Caco-2 (cell line): Measurements from ENCODE around the gene FOXI1. TPM values are rescaled to one million over a fixed set of nuclear protein-coding genes. Genes with fewer than 3 reads are reported as not detected.

Experiments used
- Bru-seq: library from RNA; stranded (reverse); fragments of 400-500 nt; gene quantifications from one replicate; lab custom pipeline; 2021; lab: Mats Ljungman, UMichigan
- BruChase-seq, 2 experiments: library from RNA; stranded (reverse); fragments of 400-500 nt; gene quantifications; one replicate each; lab custom pipeline; 2021; lab: Mats Ljungman, UMichigan
- BruUV-seq: library from RNA; stranded (reverse); fragments of 400-500 nt; replicated peaks from 2 replicates; lab custom pipeline; 2021; lab: Mats Ljungman, UMichigan
- CTCF ChIA-PET: fragments of 300-600 bp; sonication (Branson Sonifier 250); formaldehyde crosslinking; loops from one replicate; lab custom pipeline; 2022; ENCODE audit warnings: antibody characterized with exemption; lab: Charles Lee
- POLR2A ChIA-PET: fragments of 300-600 bp; sonication (Branson Sonifier 250); formaldehyde crosslinking; loops from one replicate; lab custom pipeline; 2022; ENCODE audit warnings: antibody characterized with exemption; lab: Charles Lee
- DNase-seq, 2 experiments: peaks; one replicate each; pipeline versions ENCODE4 v3.0.0 to v3.0.0-alpha.2; 2020 to 2022
- H3K27me3 ChIP-seq: replicated peaks from 2 replicates; pipeline ENCODE4 v1.6.0; 2011; ENCODE audit warnings: low read length; ENCODE audit not compliant: control insufficient read depth, insufficient read depth
- H3K36me3 ChIP-seq: 2 replicates; pipeline ENCODE4 v1.5.1; 2011; ENCODE audit warnings: low read length; ENCODE audit not compliant: control insufficient read depth, insufficient read depth
- H3K4me1 ChIP-seq: fragments of 250-450 bp; sonication (Bioruptor Pico); 2 replicates; pipeline ENCODE4 v1.5.1; 2020; ENCODE audit warnings: mild to moderate bottlenecking
- H3K4me3 ChIP-seq: 2 replicates; pipeline ENCODE4 v1.5.1; 2011; ENCODE audit warnings: low read depth, mild to moderate bottlenecking, control low read depth, low read length
- H3K9me3 ChIP-seq: fragments of 250-450 bp; sonication (Bioruptor Pico); 2 replicates; pipeline ENCODE4 v1.5.1; 2020; ENCODE audit warnings: mild to moderate bottlenecking, moderate library complexity
- H3K27ac Mint-ChIP-seq: one replicate; pipeline ENCODE4 v1.8.0; 2022; ENCODE audit warnings: mixed read lengths; ENCODE audit not compliant: unreplicated experiment
- H3K27me3 Mint-ChIP-seq: one replicate; pipeline ENCODE4 v1.8.0; 2022; ENCODE audit warnings: mixed read lengths; ENCODE audit not compliant: insufficient read depth, unreplicated experiment
- H3K36me3 Mint-ChIP-seq: one replicate; pipeline ENCODE4 v1.8.0; 2022; ENCODE audit warnings: mild to moderate bottlenecking, mixed read lengths; ENCODE audit not compliant: insufficient read depth, unreplicated experiment
- H3K4me1 Mint-ChIP-seq: one replicate; pipeline ENCODE4 v1.8.0; 2022; ENCODE audit warnings: low read depth, mixed read lengths; ENCODE audit not compliant: unreplicated experiment
- H3K4me3 Mint-ChIP-seq: one replicate; pipeline ENCODE4 v1.8.0; 2022; ENCODE audit warnings: mild to moderate bottlenecking, moderate library complexity, mixed read lengths; ENCODE audit not compliant: unreplicated experiment
- H3K9me3 Mint-ChIP-seq: one replicate; pipeline ENCODE4 v1.8.0; 2022; ENCODE audit warnings: mixed read lengths; ENCODE audit not compliant: unreplicated experiment
- intact Hi-C: fragments of 100-400 bp; cut with micrococcal nuclease; formaldehyde crosslinking; loops from one replicate; pipeline ENCODE4 v1.10.0; 2022; ENCODE audit not compliant: unreplicated experiment
- long read RNA-seq: library from polyadenylated mRNA; stranded (forward); transcript quantifications from one replicate; pipeline ENCODE4 v2.0.0, GENCODE V29; 2022
- total RNA-seq: library from RNA; stranded (reverse); gene quantifications from 2 replicates; pipeline ENCODE4 v1.2.3, GENCODE V29; 2022
- TF ChIP-seq, protein P1 (sequence below), 2 experiments: fragments of 200-600 bp in 1 of 2; IDR thresholded peaks; 1 replicate in 1 of 2; 2 replicates in 1 of 2; pipeline versions ENCODE4 v1.5.1 to v1.8.0; 2011 to 2022; ENCODE audit warnings: antibody characterized with exemption in 1 of 2, control low read depth in 1 of 2, inconsistent platforms in 1 of 2, low read depth in 1 of 2, low read length in 1 of 2, mild to moderate bottlenecking in 1 of 2, moderate library complexity in 1 of 2; ENCODE audit not compliant: insufficient read depth in 1 of 2, severe bottlenecking in 1 of 2, unreplicated experiment in 1 of 2

Gene FOXI1
- total RNA-seq (0.14 and 0.39 TPM in 2 replicates), Bru-seq, nascent RNA (percentile 13 among the genes with signal in this experiment), BruChase-seq, experiment 1, labeled RNA remaining after a 2-hour chase (percentile 23 among the genes with signal in this experiment), BruChase-seq, experiment 2, labeled RNA remaining after a 6-hour chase (not detected)
- long read RNA-seq = 0 reads

- Mint-ChIP-seq H3K36me3 (no peaks in the 10 kb centered on the region), H3K4me1 (peaks cover 7% of the 10 kb centered on the region), H3K27ac (no peak within 1 kb of the TSS), H3K9me3 (no peaks in the 10 kb centered on the region), H3K4me3 (peak within 1 kb of the TSS; percentile 23), H3K27me3 (peaks cover 11% of the 10 kb centered on the region)
- ChIA-PET CTCF (no interaction called here), POLR2A (no interaction called here)
- DNase-seq = no peak
- Histone ChIP-seq H3K27me3 (no peaks in the 10 kb centered on the region), H3K4me1 (no peaks in the 10 kb centered on the region), H3K4me3 (no peak within 1 kb of the TSS), H3K36me3 (no peaks in the 10 kb centered on the region), H3K9me3 (no peaks in the 10 kb centered on the region)
- intact Hi-C loops = no loop called here
- TF ChIP-seq, protein P1, sequence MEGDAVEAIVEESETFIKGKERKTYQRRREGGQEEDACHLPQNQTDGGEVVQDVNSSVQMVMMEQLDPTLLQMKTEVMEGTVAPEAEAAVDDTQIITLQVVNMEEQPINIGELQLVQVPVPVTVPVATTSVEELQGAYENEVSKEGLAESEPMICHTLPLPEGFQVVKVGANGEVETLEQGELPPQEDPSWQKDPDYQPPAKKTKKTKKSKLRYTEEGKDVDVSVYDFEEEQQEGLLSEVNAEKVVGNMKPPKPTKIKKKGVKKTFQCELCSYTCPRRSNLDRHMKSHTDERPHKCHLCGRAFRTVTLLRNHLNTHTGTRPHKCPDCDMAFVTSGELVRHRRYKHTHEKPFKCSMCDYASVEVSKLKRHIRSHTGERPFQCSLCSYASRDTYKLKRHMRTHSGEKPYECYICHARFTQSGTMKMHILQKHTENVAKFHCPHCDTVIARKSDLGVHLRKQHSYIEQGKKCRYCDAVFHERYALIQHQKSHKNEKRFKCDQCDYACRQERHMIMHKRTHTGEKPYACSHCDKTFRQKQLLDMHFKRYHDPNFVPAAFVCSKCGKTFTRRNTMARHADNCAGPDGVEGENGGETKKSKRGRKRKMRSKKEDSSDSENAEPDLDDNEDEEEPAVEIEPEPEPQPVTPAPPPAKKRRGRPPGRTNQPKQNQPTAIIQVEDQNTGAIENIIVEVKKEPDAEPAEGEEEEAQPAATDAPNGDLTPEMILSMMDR (IDR thresholded peaks at IDR 0.05; ENCODE audit: insufficient read depth in 1 of 2, low read depth in 1 of 2, low read length in 1 of 2, severe bottlenecking in 1 of 2, unreplicated experiment in 1 of 2) = no peak
- BruUV-seq = no TSS peak
Measured at GRCh38 chr5:170105642-170106611, at the start of gene FOXI1. TSS of gene FOXI1 (plus strand) at chr5:170105897. CDS start at chr5:170105958, 61 bp downstream.

DNA sequence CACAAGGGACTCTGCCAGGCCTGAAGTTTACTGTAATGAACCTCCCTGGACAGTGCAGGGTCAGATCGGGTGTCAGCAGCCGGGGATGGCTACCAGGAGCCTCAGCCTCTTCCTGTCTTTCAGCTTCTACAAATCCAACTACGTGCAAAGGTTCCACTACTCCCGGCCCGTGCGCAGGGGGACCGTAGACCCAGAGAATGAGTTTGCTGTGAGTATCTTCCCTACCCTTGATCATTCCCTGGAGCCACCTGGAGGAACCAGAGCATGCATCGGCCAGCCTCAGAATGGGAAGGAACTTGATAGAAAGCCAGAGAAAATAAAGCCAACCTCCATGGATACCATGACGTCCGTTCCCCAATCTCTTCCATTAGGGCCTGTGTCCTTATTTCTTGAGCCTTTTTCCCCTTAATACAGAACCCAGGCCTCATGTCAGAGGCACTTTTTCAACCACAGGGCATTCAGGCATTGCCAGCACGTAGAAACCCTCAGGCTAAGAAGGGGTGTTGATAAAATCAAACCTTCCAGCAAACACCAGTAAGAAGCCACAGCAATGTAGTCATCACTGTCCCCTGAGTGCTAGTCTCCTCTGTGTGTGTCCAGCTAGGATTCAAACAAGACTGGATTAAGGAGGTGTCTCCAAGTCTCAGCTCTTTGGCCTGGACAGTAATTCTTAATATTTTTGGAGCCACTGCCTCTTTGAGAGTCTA lies 49.0 kb upstream of the FOXI1 start:
- TF ChIP-seq, protein P1 (IDR thresholded peaks at IDR 0.05; ENCODE audit: insufficient read depth in 1 of 2, low read depth in 1 of 2, low read length in 1 of 2, severe bottlenecking in 1 of 2, unreplicated experiment in 1 of 2) = no peak
- Histone ChIP-seq H3K4me1 (no peaks in the 10 kb centered on the region), H3K27me3 (no peaks in the 10 kb centered on the region; the same call in 1 of the 2 replicates), H3K4me3 (no peak overlapping the region), H3K9me3 (no peaks in the 10 kb centered on the region), H3K36me3 (no peaks in the 10 kb centered on the region)
- Mint-ChIP-seq H3K4me1 (no peaks in the 10 kb centered on the region), H3K9me3 (no peaks in the 10 kb centered on the region), H3K4me3 (no peak overlapping the region), H3K27ac (no peak overlapping the region), H3K27me3 (peaks cover 15% of the 10 kb centered on the region), H3K36me3 (peaks cover 6% of the 10 kb centered on the region)
- intact Hi-C loops = no loop called here
- ChIA-PET CTCF (no interaction called here), POLR2A (no interaction called here)
- DNase-seq = no peak
- BruUV-seq = no TSS peak

DNA sequence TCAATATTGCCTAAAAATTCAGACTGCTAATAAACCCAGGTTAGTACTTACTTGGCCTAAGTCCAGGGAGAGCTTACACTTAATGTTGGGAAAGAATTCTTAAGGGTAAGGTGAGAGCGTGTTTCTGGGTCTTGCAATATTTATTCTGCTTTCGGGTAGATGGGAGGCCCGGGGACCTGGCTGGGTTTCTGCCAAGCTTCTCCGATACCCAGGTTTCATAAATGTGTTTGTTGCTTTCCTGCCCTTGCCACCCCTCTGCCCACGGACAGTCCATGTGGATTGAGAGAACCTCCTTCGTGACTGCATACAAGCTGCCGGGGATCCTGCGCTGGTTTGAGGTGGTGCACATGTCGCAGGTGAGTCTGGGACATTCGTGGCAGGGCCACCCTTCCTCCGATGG lies 48.4 kb upstream of the FOXI1 start:
- Histone ChIP-seq H3K4me1 (no peaks in the 10 kb centered on the region), H3K4me3 (no peak overlapping the region), H3K36me3 (no peaks in the 10 kb centered on the region), H3K9me3 (no peaks in the 10 kb centered on the region), H3K27me3 (no peaks in the 10 kb centered on the region; the same call in 1 of the 2 replicates)
- H3K4me1 Mint-ChIP-seq = no peaks in the 10 kb centered on the region
- peaks cover 6% of the 10 kb centered on the region for H3K36me3 Mint-ChIP-seq
- ChIA-PET CTCF (interaction anchor here (0.7 kb wide), 1 partner anchor 356 kb away, joined by 3 read pairs; no protein-coding TSS in a partner anchor), POLR2A (no interaction called here)
- TF ChIP-seq, protein P1 (IDR thresholded peaks at IDR 0.05; ENCODE audit: insufficient read depth in 1 of 2, low read depth in 1 of 2, low read length in 1 of 2, severe bottlenecking in 1 of 2, unreplicated experiment in 1 of 2) = no peak
- no peak overlapping the region for H3K4me3 Mint-ChIP-seq
- H3K9me3 Mint-ChIP-seq = no peaks in the 10 kb centered on the region
- BruUV-seq = no TSS peak
- peaks cover 15% of the 10 kb centered on the region for H3K27me3 Mint-ChIP-seq
- no peak overlapping the region for H3K27ac Mint-ChIP-seq
- intact Hi-C loops = no loop called here
- no peak for DNase-seq
